ENCODE measurements around the gene GRM4.

DNA sequence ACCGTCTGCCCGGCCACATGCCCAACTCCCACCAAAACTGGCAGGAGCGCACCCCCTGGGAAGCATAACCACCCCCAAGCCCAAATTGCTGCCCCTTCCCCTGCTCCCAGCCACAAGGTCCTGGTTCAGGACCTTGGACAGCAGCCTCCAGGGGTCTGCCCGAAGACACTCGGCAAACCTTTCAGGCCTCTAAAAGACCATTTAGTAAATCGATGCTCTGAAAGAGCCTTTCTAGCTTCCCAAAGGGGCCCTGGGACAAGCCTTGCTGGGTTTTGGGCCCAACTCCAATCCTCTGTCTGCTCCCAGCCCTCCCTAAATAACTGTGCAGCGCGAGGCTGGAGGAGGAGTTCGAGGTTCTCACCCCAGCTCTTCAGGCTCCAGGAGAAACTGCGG is 30.5 kb downstream of the GRM4 start:
- TF ChIP-seq, protein P1, sequence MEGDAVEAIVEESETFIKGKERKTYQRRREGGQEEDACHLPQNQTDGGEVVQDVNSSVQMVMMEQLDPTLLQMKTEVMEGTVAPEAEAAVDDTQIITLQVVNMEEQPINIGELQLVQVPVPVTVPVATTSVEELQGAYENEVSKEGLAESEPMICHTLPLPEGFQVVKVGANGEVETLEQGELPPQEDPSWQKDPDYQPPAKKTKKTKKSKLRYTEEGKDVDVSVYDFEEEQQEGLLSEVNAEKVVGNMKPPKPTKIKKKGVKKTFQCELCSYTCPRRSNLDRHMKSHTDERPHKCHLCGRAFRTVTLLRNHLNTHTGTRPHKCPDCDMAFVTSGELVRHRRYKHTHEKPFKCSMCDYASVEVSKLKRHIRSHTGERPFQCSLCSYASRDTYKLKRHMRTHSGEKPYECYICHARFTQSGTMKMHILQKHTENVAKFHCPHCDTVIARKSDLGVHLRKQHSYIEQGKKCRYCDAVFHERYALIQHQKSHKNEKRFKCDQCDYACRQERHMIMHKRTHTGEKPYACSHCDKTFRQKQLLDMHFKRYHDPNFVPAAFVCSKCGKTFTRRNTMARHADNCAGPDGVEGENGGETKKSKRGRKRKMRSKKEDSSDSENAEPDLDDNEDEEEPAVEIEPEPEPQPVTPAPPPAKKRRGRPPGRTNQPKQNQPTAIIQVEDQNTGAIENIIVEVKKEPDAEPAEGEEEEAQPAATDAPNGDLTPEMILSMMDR (IDR thresholded peaks at IDR 0.05) = no peak
- TF ChIP-seq POLR2A (IDR thresholded peaks at IDR 0.05) = no peak
